Right lobe of liver (tissue), 4 donors: ENCODE data around the gene HPSE2.

Experiments
- CTCF ChIP-seq, 4 donors: fragments of 200-600 bp in 3 of 4; fragments of 450-650 bp in 1 of 4; IDR thresholded peaks; one replicate each; pipeline versions ENCODE4 v1.5.1 to v1.8.0; 2016 to 2022; ENCODE audit warnings: antibody characterized with exemption in 4 of 4, mild to moderate bottlenecking in 2 of 4
- POLR2A ChIP-seq: fragments of 450-650 bp; IDR thresholded peaks from one replicate; pipeline ENCODE4 v1.6.1; 2017; ENCODE audit warnings: antibody characterized with exemption, mild to moderate bottlenecking
- donor health status: DM: no; HTN: no; CAD: no.
- donor health status: DM: no; HTN: no; CAD: no.
- donor health status: DM: no; HTN: yes; CAD: no.

GRCh38 chr10:98638920-98639319, 596.7 kb downstream of the HPSE2 start:
- no peak for TF ChIP-seq CTCF (IDR thresholded peaks at IDR 0.05)
- TF ChIP-seq POLR2A = no peak
